Measurements from ENCODE around the gene MIOS.

Gene MIOS

GRCh38 chr7:7584653-7585052, 18.0 kb downstream of the MIOS start:
- DNase-seq = no peak

DNA sequence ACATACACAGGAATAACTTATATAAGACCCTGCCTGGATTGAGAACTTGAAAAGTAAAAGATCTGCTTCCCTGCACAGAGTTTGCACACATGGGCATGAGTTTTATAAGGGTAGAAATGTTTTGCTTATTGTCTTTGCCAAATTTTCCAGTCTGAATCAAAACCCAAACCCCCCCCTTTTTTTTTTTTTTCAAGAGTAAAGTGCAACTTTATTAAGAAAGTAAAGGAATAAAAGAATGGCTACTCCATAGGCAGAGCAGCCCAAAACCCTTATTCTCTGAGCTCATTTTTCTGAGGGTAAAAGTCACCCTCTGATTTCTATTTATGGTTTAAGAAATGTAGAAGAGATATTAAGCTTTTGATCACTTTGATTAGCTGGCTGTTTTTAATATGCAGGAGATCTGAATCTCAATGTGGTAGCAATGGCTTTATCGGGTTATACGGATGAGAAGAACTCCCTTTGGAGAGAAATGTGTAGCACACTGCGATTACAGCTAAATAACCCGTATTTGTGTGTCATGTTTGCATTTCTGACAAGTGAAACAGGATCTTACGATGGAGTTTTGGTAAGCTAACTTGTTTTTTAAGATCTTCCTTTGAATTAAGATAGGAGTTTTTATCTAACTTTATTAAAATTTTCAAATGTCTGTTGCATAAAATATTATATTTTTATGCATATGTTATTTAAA, 18.7 kb downstream of the MIOS start:
- no peak for DNase-seq

- peak; percentile 16 for DNase-seq
Observed at GRCh38 chr7:7595451-7595850, 28.8 kb downstream of the MIOS start.

DNA sequence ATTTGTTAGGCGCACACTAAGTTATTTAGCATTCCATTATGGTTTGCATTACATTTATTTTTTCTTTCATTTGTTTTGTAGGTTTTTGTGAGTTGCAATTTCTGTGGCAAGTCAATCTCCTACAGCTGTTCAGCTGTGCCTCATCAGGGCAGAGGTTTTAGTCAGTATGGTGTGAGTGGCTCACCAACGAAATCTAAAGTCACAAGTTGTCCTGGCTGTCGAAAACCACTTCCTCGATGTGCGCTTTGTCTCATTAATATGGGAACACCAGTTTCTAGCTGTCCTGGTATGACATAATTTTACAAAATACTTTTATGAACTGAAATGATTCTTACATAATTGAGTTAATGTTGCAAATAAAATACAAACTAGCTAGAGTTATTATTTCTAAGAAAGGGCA, 29.5 kb downstream of the MIOS start:
- DNase-seq = peak; percentile 76

DNA sequence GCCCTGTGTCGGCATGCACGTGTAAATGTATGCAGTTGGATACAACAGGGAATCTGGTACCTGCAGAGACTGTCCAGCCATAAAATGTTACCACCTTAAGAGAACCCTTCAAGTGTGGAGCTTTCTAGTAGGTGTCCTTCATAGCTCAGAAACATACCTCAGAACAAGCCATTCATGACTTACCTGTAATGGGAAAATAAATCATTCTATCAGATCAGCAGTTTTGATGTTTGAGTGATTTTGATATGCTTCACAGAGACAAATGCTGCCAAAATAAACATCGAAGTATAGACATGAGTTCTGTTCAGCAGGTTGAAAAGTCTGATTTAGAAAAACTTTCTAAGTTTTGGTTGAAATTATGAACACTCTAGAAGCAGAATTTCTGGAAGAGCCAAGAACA, 40.3 kb downstream of the MIOS start:
- DNase-seq = no peak

DNA sequence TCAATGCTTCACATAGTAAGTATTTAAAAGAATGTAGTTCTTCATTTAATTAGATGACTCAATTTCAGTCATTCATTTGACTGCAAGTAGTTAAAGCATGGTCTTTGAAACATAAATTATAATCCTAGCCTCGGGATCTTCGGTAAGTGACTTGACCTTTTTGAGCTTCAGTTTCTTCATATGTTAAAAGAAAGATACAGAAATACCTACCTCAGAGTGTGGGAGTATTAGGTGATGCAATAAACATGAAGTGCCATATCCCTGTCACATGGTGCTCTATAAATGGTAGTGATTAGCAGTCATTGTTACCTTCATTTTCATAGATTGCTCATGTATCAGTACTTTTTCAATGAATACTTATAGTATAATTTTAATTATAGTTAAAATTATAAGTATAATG, 42.6 kb downstream of the MIOS start:
- no peak for DNase-seq

DNA sequence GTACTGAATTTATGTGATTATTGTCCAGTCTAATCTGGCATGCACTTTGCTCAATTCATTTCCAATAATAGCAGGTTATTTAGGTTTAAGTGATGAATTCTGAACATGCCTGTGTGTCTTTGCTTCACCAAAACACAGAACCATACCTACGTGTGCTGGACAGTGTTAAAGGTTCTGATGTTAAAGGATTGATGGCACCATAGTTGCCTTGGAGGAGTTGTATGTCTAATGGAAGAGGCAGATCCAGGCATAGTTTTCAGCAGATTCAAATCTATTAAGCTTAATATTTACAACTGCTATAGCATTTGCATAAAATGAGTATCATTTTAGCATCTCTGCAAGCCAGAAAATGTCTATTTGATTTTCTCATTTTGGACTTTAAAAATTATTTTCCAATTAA, 45.8 kb downstream of the MIOS start:
- no peak for DNase-seq

GRCh38 chr7:7613210-7613609, 46.5 kb downstream of the MIOS start:
- no peak for DNase-seq

- DNase-seq = no peak
Observed at GRCh38 chr7:7614018-7614741, 47.5 kb downstream of the MIOS start.

- no peak for DNase-seq
Observed at GRCh38 chr7:7617550-7617949, 50.9 kb downstream of the MIOS start.

DNA sequence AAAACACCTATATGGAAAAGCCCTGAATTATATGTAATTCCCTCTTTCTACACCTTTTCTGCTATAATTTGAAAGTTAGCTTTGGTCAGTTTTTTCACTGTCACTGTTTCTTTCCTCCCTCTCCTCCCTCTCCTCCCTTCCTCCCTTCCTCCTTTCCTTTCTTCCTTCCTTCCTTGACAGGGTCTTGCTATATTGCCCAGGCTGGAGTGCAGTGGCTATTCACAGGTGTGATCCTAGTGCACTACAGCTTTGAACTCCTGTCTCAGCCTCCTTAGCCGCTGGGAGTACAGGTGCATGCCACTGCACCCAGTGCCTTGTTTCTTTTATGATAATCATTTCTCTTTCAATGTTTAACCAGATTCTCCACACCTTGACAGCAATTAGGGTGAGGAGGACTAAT, 51.7 kb downstream of the MIOS start:
- no peak for DNase-seq

DNA sequence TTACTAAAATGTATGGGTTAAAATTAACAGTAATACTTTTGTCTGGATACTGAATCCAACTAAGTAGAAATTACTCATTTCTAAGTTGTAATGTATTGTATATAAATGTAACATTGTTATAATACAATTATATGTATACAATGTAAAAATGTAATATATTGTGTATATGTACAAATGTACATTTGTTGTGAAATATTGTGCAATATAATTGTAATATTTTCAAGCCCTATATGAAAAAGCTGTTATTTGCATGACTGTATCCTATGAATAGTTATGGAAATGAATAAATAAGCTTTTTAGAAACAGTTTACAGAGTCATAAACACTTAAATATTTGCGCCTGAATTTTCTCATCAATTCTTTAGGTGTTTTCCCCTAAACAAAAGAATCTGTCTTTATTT, 53.6 kb downstream of the MIOS start:
- DNase-seq = no peak

GRCh38 chr7:7620644-7621210, 54.0 kb downstream of the MIOS start:
- DNase-seq = no peak

DNA sequence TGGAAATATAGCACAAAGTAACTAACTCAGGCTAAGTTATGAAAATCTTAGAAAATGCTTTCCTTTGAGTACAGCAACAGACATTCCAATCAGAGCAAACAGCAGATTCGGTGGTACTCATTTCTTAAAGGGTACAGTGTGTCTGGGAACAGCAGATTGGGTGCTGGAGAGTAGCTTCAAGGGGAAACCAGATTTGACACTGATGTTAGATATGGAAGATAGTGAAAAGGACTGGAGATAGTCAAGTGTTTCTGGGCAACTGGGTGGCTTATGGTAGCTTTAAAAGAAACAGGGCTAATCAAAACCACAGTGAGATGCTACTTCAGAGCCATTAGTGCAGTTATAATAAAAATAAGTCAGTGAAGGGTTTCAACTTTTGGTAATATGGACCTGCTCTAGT, 61.8 kb downstream of the MIOS start:
- no peak for DNase-seq

- no peak for DNase-seq
Observed at GRCh38 chr7:7630626-7631329, 64.1 kb downstream of the MIOS start.

GRCh38 chr7:7639421-7639820, 72.7 kb downstream of the MIOS start:
- DNase-seq = no peak

GRCh38 chr7:7639847-7640220, 73.2 kb downstream of the MIOS start:
- no peak for DNase-seq

GRCh38 chr7:7640221-7641128, 73.8 kb downstream of the MIOS start, which contains the start of gene UMAD1:
TSS of gene UMAD1 (plus strand) at chr7:7640752. CDS start at chr7:7673372, 32,620 bp downstream.
- DNase-seq = peak; percentile 99

DNA sequence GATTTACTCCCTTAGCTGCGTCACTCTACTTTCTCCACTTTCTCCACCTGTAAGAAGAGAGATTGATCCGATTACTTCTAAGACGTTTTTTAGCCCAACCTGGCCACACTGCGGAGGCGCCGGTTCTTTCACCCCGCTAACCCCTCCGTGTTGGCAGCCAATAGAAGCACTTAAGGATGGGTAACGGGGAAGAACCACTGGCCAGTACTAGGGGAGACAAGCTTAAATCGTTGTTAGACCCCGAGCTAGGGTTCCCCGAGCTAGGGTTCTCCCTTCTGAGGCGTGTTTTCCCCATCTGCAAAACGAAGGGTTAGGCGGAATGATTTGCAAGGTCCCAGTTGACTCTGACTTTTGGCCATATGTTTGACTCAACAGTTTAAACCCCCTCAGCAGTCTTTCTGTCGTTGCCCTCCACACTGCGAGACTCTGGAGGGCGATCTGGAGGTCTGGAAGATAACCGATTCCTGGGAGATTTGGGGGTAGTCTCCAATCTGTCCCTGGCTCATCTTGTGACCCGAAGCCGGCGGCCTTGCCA, 74.5 kb downstream of the MIOS start:
- no peak for DNase-seq

GRCh38 chr7:7642081-7642480, 75.4 kb downstream of the MIOS start:
- no peak for DNase-seq

DNA sequence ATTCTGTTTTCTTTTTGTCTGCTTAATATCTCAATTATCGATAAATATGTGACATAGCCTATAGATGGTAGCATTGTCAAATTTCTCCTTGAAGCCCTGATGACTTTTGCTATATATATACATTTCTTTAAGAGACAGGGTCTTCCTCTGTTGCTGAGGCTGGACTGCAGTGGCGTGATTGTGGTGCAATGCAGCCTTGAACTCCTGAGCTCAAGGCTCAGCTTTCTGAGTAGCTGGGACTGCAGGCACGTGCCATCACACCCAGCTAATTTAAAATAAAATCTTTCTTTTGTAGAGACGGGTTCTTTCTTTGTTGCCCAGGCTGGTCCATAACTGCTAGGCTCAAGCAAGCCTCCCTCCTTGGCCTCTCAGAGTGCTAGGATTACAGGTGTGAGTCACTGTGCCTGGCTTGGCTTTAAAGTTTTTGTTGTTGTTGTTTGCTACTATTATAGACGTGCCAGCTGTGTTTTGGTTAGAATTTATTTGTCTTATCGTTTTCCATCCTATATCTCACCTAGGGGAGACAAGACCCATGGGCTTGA, 80.9 kb downstream of the MIOS start:
- DNase-seq = no peak

DNA sequence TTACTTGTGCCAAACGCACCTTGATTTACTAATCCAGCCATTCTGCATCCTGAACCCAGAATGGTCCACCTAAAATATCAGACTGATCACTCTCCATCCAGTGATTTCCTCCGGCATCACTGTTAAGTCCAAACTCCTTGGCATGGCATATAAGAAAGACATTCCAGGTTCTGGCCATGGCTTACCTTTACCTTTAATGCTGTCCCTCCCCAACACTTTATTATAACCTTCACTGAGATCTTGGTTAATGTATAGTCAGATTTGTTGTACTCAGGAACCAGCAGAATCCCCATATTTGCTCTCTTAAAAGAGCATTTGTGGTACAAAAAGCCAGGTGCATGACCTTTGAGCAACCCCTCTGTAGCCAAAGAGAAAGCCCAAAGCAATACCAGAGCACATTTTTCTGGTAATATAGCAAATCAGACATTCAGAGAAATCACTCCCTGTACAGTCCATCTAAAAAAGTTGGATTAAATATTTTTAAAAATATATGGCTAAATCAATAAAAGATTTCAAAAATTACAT, 84.1 kb downstream of the MIOS start:
- no peak for DNase-seq
